HCT116 (cell line): ENCODE results near the gene TCF7L2. TPM values are rescaled to one million over a fixed set of nuclear protein-coding genes. Genes with fewer than 3 reads are reported as not detected.

ENCODE experiments used
- ATAC-seq: fragments of 200-7000 bp; cut with Tn5 transposase; 2 replicates; pipeline ENCODE4 v1.9.1; 2020; ENCODE audit warnings: mild to moderate bottlenecking, moderate library complexity
- BruUV-seq: library from RNA; stranded (reverse); fragments of 400-500 nt; replicated peaks from 2 replicates; lab custom pipeline; 2021; lab: Mats Ljungman, UMichigan
- CTCF ChIA-PET: fragments of 300-600 bp; sonication (Branson Sonifier 250); formaldehyde crosslinking; loops from one replicate; lab custom pipeline; 2021; ENCODE audit warnings: antibody characterized with exemption; lab: Charles Lee
- POLR2A ChIA-PET: fragments of 300-600, 350-600 bp; sonication (Branson Sonifier 250); formaldehyde crosslinking; loops from one replicate; lab custom pipeline; 2021; ENCODE audit warnings: antibody characterized with exemption; lab: Charles Lee
- RAD21 ChIA-PET, 2 experiments: fragments of 300-600 bp; sonication (Branson Sonifier 250); formaldehyde crosslinking; loops; one replicate each; lab custom pipeline; 2023; ENCODE audit warnings: low total read pairs in 2 of 2; ENCODE audit not compliant: uncharacterized antibody in 2 of 2, unreplicated experiment in 2 of 2, low non-redundant PET in 1 of 2; lab: Charles Lee
- DNase-seq: peaks from one replicate; pipeline ENCODE4 v3.0.0-alpha.2; 2010; ENCODE audit warnings: low read depth, low spot score
- H2AFZ ChIP-seq: fragments of 200-600 bp; shearing (Covaris generic), sonication (generic); 2 replicates; pipeline ENCODE4 v1.6.1; 2017; ENCODE audit warnings: low read depth, mixed run types, mixed read lengths, antibody characterized with exemption, low read length; ENCODE audit not compliant: poor library complexity, severe bottlenecking
- H3K27ac ChIP-seq: 2 replicates; pipeline ENCODE4 v1.5.1; 2012; ENCODE audit warnings: low read depth, low read length
- H3K27me3 ChIP-seq: fragments of 200-600 bp; sonication (generic); 2 replicates; pipeline ENCODE4 v1.6.1; 2016; ENCODE audit warnings: mixed run types, low read length, mixed read lengths; ENCODE audit not compliant: insufficient read depth
- H3K36me3 ChIP-seq, 2 experiments: fragments of 200-500 bp in 1 of 2; fragments of 200-600 bp in 1 of 2; sonication (Bioruptor generic) in 1 of 2; sonication (generic) in 1 of 2; 2 replicates each; pipeline versions ENCODE4 v1.5.1 to v1.6.1; 2014 to 2016; ENCODE audit warnings: low read length in 2 of 2, inconsistent platforms in 1 of 2, mixed read lengths in 1 of 2, mixed run types in 1 of 2; ENCODE audit not compliant: insufficient read depth in 2 of 2, control insufficient read depth in 1 of 2
- H3K4me1 ChIP-seq, 2 experiments: fragments of 200-600 bp in 1 of 2; sonication (generic) in 1 of 2; 2 replicates each; pipeline versions ENCODE4 v1.5.1 to v1.6.1; 2012 to 2017; ENCODE audit warnings: low read length in 2 of 2, inconsistent platforms in 1 of 2, mild to moderate bottlenecking in 1 of 2, mixed read lengths in 1 of 2, mixed run types in 1 of 2, moderate library complexity in 1 of 2; ENCODE audit not compliant: insufficient read depth in 2 of 2, control insufficient read depth in 1 of 2
- H3K4me2 ChIP-seq: fragments of 200-600 bp; sonication (generic); 2 replicates; pipeline ENCODE4 v1.6.1; 2017; ENCODE audit warnings: mixed run types, low read length, mixed read lengths
- H3K4me3 ChIP-seq, 2 experiments: fragments of 200-600 bp in 1 of 2; sonication (generic) in 1 of 2; replicated peaks in 1 of 2; 2 replicates each; pipeline ENCODE4 v1.5.1; 2011 to 2016; ENCODE audit warnings: low read length in 2 of 2, control low read depth in 1 of 2, low read depth in 1 of 2, mild to moderate bottlenecking in 1 of 2, mixed read lengths in 1 of 2, mixed run types in 1 of 2
- H3K79me2 ChIP-seq: fragments of 200-600 bp; sonication (generic); 2 replicates; pipeline ENCODE4 v1.6.1; 2017; ENCODE audit warnings: mild to moderate bottlenecking, mixed run types, low read length, moderate library complexity, mixed read lengths; ENCODE audit not compliant: insufficient read depth
- H3K9ac ChIP-seq: fragments of 200-600 bp; sonication (generic); 2 replicates; pipeline ENCODE4 v1.6.1; 2016; ENCODE audit warnings: low read length, mixed read lengths
- H3K9me2 ChIP-seq: fragments of 200-600 bp; sonication (generic), shearing (Covaris generic); 2 replicates; pipeline ENCODE4 v1.6.1; 2017; ENCODE audit warnings: mixed run types, mild to moderate bottlenecking, moderate library complexity; ENCODE audit not compliant: insufficient read depth
- H3K9me3 ChIP-seq, 2 experiments: fragments of 200-500 bp in 1 of 2; fragments of 200-600 bp in 1 of 2; sonication (Bioruptor generic) in 1 of 2; sonication (generic) in 1 of 2; 2 replicates each; pipeline ENCODE4 v1.6.1; 2014 to 2017; ENCODE audit warnings: low read length in 2 of 2, mixed read lengths in 2 of 2, inconsistent platforms in 1 of 2, low read depth in 1 of 2, mild to moderate bottlenecking in 1 of 2, mixed run types in 1 of 2, moderate library complexity in 1 of 2; ENCODE audit not compliant: control insufficient read depth in 1 of 2, insufficient read depth in 1 of 2
- H4K20me1 ChIP-seq: fragments of 200-600 bp; sonication (generic), shearing (Covaris generic); 2 replicates; pipeline ENCODE4 v1.6.1; 2017; ENCODE audit warnings: mixed run types, mild to moderate bottlenecking, moderate library complexity; ENCODE audit not compliant: insufficient read depth
- CBX3 ChIP-seq: IDR thresholded peaks from 2 replicates; pipeline ENCODE4 v1.6.1; 2012; ENCODE audit warnings: low read depth
- CEBPB ChIP-seq: IDR thresholded peaks from 2 replicates; pipeline ENCODE4 v1.6.1; 2012; ENCODE audit warnings: low read depth
- CTCF ChIP-seq, 3 experiments: fragments of 200-600 bp in 1 of 3; sonication (generic) in 1 of 3; IDR thresholded peaks in 2 of 3; conservative IDR thresholded peaks in 1 of 3; 2 replicates each; pipeline ENCODE4 v1.5.1; 2012 to 2017; ENCODE audit warnings: low read depth in 2 of 3, low read length in 2 of 3, antibody characterized with exemption in 1 of 3, borderline replicate concordance in 1 of 3, control low read depth in 1 of 3, mild to moderate bottlenecking in 1 of 3, mixed read lengths in 1 of 3, mixed run types in 1 of 3, moderate library complexity in 1 of 3; ENCODE audit not compliant: insufficient read depth in 1 of 3
- ELF1 ChIP-seq: IDR thresholded peaks from 2 replicates; pipeline ENCODE4 v1.6.1; 2012; ENCODE audit warnings: low read depth, borderline replicate concordance
- FOSL1 ChIP-seq: IDR thresholded peaks from 2 replicates; pipeline ENCODE4 v1.6.1; 2012; ENCODE audit warnings: low read depth
- POLR2A ChIP-seq: IDR thresholded peaks from 2 replicates; pipeline ENCODE4 v1.7.0; 2011; ENCODE audit warnings: borderline replicate concordance; ENCODE audit not compliant: insufficient read depth, insufficient read length; ENCODE audit errors: extremely low read depth
- RAD21 ChIP-seq: IDR thresholded peaks from 2 replicates; pipeline ENCODE4 v1.6.1; 2012; ENCODE audit warnings: low read depth, mild to moderate bottlenecking
- SP1 ChIP-seq: IDR thresholded peaks from 2 replicates; pipeline ENCODE4 v1.6.1; 2012; ENCODE audit warnings: low read depth
- SRF ChIP-seq: IDR thresholded peaks from 2 replicates; pipeline ENCODE4 v1.6.1; 2012; ENCODE audit warnings: low read depth
- ZNF274 ChIP-seq: fragments of 200-500 bp; sonication (Bioruptor generic); IDR thresholded peaks from 2 replicates; pipeline ENCODE4 v1.6.1; 2014; ENCODE audit warnings: mild to moderate bottlenecking, low read depth, low read length, inconsistent platforms
- intact Hi-C: fragments of 100-400 bp; cut with micrococcal nuclease; formaldehyde crosslinking; loops from 2 replicates; pipeline ENCODE4 v1.10.0; 2022
- total RNA-seq: library from RNA; stranded (reverse); gene quantifications from one replicate; pipeline ENCODE4 v1.2.1, GENCODE V29; 2021; ENCODE audit not compliant: unreplicated experiment

Gene TCF7L2
- total RNA-seq, 1 experiment from 2014 or later: 164 TPM

- no peak overlapping the region for H3K9ac ChIP-seq
- H3K9me2 ChIP-seq: no peaks in the 10 kb centered on the region
- H3K27me3 ChIP-seq: no peaks in the 10 kb centered on the region
- no peak for ATAC-seq
- no peak overlapping the region for H3K27ac ChIP-seq
- no peak overlapping the region for H2AFZ ChIP-seq
- TF ChIP-seq FOSL1 (no peak), CEBPB (no peak), CTCF (IDR thresholded peaks at IDR 0.05 in 2 of 3, conservative IDR thresholded peaks at IDR 0.05 in 1 of 3; ENCODE audit: borderline replicate concordance in 1 of 3, insufficient read depth in 1 of 3, low read depth in 2 of 3, low read length in 2 of 3) (no peak), CBX3 (no peak), SRF (no peak), ZNF274 (no peak), POLR2A (no peak), SP1 (no peak), RAD21 (no peak), ELF1 (no peak)
- TSS peak; percentile 20 for BruUV-seq
- POLR2A ChIA-PET: no interaction called here
- peaks cover 37% of the 10 kb centered on the region; the same call in 1 of the 2 replicates for H4K20me1 ChIP-seq
- H3K4me1 ChIP-seq: peaks cover 11 to 22% of the 10 kb centered on the region in 2 experiments; a peak in 2 of 4 replicates
- intact Hi-C loops: no loop called here
- H3K9me3 ChIP-seq: no peaks in the 10 kb centered on the region
- DNase-seq: no peak
- H3K4me2 ChIP-seq: no peak overlapping the region
- H3K4me3 ChIP-seq: no peak overlapping the region
- H3K36me3 ChIP-seq: peaks cover 37 to 53% of the 10 kb centered on the region in 2 experiments
- RAD21 ChIA-PET: no interaction called here
- CTCF ChIA-PET: no interaction called here
- peaks cover 100% of the 10 kb centered on the region for H3K79me2 ChIP-seq
Observed at GRCh38 chr10:113041841-113042750, 92.0 kb downstream of the TCF7L2 start.
